ENCODE measurements around the gene M6PR.
"Not testable (repeated sequence)": the region's sequence is repeated elsewhere in the genome, so short reads cannot be mapped to it uniquely, and the experiment has no call there.

M6PR gene

DNA sequence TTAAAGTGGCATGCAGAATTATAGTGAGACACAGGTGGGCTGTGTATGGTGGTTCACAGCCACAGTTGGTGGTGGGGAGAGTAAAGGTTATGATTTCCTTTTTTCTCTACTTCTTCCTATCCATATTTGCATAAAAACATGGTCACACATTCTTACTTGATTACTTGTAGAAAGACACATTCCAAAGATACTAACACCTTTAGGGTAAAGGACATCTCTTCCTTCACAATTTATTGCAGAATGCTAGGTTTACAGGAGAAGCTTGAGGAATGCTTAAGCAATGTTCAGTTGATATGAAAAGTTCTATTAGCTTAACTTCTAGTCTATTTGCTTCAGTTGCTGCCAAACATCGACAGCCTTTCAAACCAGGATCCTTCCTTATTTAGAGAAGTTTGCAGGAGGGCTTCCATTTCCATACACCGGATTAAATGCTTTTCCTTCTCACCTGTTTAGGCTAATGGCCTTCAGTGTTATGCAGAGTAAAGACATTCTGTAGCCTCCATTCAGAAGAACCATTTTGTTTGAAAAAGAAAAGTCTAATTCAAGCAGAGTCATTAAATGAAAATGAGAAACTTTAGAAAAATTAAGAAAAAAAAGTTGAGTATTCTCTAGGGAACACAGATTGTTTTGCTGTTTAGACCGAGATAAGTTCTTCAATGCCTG lies 37.7 kb downstream of the M6PR start:
- no peak for DNase-seq

DNA sequence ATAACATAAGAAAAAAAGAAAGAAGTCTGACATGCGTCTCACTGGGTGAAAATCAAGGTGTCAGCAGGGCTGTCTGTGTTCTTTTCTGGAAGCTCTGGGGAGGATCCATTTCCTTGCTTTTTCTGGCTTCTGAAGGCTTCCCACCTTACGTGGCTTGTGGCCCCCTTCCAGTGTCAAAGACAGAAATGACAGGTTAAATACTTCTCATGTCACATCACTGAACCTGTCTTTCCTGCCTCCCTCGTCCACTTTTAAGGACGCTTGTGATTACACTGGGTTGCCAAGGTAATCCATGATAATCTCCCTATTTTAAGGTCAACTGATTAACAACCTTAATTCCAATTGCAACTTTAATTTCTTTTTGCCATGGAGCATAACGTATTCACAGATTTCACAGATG lies 39.7 kb downstream of the M6PR start:
- no peak for DNase-seq

DNA sequence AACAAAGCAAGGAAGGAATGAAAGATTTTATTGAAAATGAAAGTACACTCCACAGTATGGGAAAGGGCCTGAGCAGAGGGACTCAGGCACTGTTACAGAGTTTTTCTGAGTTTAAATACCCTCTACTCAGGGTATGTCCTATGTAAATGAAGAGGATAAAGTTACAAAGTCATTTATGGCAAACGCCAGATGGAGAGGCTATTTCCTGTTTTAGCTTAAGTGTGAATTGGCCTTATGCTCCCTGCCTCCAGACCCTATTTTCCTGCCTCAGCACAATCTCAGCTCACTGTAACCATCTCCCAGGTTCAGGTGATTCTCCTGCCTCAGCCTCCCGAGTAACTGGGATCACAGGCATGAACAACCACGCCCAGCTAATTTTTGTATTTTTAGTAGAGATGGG lies 41.9 kb downstream of the M6PR start:
- DNase-seq = no peak

DNA sequence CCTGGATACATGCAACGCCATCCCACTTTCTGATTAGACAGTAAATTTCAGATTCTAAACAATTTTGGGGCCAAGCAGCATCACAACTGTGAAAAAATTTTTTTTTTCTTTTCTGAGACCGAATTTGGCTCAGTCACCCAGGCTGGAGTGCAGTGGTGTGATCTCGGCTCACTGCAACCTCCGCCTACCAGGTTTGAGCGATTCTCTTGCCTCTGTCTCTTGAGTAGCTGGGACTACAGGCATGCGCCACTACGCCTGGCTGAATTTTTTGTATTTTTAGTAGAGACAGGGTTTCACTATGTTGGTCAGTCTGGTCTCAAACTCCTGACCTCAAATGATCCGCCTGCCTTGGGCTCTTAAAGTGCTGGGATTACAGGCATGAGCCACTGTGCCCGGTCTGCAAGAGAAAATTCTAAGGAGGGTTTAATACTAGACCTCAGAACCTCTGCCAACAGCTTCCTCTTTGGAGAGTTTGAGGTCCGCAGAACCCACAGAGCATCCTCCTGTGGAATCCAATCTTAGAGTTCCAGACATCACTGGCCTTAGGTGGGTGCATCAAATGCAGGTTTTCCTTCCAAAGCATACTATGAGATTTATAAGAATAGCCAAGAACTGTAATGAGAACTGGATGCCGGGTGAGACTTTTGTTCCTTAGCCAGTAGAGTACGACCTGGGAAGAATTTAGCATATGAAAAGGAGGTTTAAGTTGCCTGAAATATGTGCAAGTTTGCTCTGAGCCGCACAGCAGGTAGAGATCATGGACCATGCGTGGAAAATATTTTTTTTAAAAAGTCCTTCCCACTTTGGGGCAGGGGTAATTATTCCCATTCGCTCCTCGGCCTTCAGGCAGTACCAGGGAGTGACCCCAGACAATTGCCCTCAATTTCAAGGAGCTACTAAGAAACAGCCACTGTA lies 42.9 kb downstream of the M6PR start:
- DNase-seq = no peak

GRCh38 chr12:8905546-8905945 lies 43.9 kb downstream of the M6PR start:
- no peak for DNase-seq

DNA sequence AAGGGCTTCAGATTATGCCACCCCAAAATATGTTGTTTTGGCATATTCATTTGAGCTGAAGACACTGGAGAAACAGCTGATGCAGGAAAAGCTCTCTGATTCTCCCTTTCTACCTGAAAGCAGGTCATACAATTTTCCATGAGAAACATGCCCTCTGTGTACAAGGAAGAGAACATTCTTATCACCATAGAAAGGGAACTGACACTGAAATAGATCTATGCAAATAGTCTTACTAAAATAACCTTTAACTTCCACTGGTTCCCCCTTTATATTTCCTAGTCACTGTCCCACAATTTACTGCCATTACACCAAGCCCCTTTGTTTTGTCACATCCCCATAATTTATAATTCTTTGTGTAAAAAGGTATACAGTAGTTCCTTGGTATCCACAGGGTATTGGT lies 44.8 kb downstream of the M6PR start:
- DNase-seq = no peak

- DNase-seq = no peak
Measured at GRCh38 chr12:8903646-8904045, 45.8 kb downstream of the M6PR start.

GRCh38 chr12:8902703-8903102 lies 46.7 kb downstream of the M6PR start:
- not testable (repeated sequence) for DNase-seq

DNA sequence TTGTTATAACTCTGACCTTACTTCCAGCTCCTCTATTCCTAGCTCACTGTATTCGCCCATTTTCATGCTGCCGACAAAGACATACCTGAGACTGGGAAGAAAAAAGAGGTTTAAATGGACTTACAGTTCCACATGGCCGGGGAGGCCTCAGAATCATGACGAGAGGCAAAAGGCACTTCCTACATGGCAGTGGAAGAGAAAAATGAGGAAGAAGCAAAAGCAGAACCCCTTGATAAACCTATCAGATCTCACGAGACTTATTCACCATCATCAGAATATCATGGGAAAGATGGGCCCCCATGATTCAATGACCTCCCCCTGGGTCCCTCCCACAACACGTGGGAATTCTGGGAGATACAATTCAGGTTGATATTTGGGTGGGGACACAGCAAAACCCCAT lies 49.6 kb downstream of the M6PR start:
- DNase-seq = no peak

- no peak for DNase-seq
Measured at GRCh38 chr12:8897081-8897480, 52.4 kb downstream of the M6PR start.

- no peak for DNase-seq
Measured at GRCh38 chr12:8894986-8895385, 54.5 kb downstream of the M6PR start.

DNA sequence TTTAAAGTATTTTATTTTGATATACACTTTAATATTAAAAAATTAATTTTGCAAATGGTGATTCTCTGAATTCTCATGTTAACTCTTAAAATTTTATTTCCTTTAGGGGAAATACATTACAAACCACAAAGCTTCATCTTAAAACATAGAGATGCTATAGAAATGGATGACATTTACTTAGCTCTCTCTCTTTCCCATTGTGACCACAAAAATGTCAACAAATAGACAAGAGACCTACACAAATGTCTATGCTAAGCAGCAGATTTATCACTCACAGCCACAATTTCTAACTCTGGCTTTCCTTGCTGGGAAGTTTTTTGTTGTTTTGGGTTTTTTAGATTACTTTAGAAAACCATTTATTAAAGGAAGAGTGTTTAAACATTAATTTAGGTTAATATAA lies 55.1 kb downstream of the M6PR start:
- no peak for DNase-seq

DNA sequence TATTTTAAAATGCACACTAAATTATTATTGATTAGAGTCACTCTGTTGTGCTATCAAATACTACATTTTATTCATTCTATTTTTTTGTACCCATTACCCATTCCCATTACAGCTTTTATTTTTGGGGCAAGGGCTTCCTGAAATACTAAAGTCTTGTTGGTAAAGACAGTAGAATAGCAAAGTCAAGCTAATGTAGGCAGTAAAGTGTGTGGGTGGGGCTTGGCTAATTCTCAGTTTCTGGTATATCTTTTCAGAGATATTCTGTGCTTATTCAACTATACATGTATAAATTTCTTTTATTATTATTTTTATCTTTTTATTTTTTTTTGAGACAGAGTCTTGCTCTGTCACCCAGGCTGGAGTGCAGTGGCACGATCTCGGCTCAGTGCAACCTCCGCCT lies 57.5 kb downstream of the M6PR start:
- no peak for DNase-seq

Measured in NCI-H187 treated with DMSO at 0.1 percent for 48 hours (cell line).